Fibroblast of mammary gland (primary cell): ENCODE results near the gene BPGM.

Experiments used
- DNase-seq: peaks from one replicate; pipeline ENCODE4 v3.0.0-alpha.2; 2010; ENCODE audit warnings: low read depth
- H3K4me3 ChIP-seq: 2 replicates; pipeline ENCODE4 v1.5.1; 2011; ENCODE audit warnings: low read depth, mild to moderate bottlenecking, low read length, moderate library complexity; ENCODE audit not compliant: control insufficient read depth
- CTCF ChIP-seq: conservative IDR thresholded peaks from 2 replicates; pipeline ENCODE4 v1.5.1; 2011; ENCODE audit warnings: low read depth, low read length, inconsistent platforms; ENCODE audit not compliant: control insufficient read depth, insufficient read depth

Gene BPGM

GRCh38 chr7:134648456-134648855 is 1.8 kb downstream of the BPGM start:
- TF ChIP-seq CTCF: no peak
- DNase-seq: no peak
- no peak overlapping the region for H3K4me3 ChIP-seq

GRCh38 chr7:134649226-134649775 is 2.6 kb downstream of the BPGM start:
- no peak for DNase-seq
- no peak overlapping the region for H3K4me3 ChIP-seq
- TF ChIP-seq CTCF: no peak

GRCh38 chr7:134651991-134652390 is 5.3 kb downstream of the BPGM start:
- no peak overlapping the region for H3K4me3 ChIP-seq
- peak; percentile 50 for DNase-seq
- no peak for TF ChIP-seq CTCF

GRCh38 chr7:134654104-134654775 is 7.6 kb downstream of the BPGM start:
- H3K4me3 ChIP-seq: no peak overlapping the region
- DNase-seq: no peak
- TF ChIP-seq CTCF: no peak

- no peak for TF ChIP-seq CTCF
- H3K4me3 ChIP-seq: no peak overlapping the region
- DNase-seq: no peak
Measured at GRCh38 chr7:134657526-134657925, 10.9 kb downstream of the BPGM start.

GRCh38 chr7:134660242-134660785 is 13.7 kb downstream of the BPGM start:
- DNase-seq: peak; percentile 26
- no peak overlapping the region for H3K4me3 ChIP-seq
- no peak for TF ChIP-seq CTCF
